Body of pancreas (tissue), 4 donors: ENCODE measurements around the gene C6orf47. TPM values are rescaled to one million over a fixed set of nuclear protein-coding genes. Genes with fewer than 3 reads are reported as not detected.

ENCODE experiments used
- ATAC-seq: fragments of 150-250 bp; one replicate; pipeline ENCODE4 v1.9.1; 2016
- DNase-seq, 4 donors: peaks; one replicate each; pipeline ENCODE4 v3.0.0-alpha.2; 2019
- H3K27ac ChIP-seq, 4 donors: fragments of 200-600 bp; sonication (generic); 1 replicate in 3 of 4; 2 replicates in 1 of 4; pipeline versions ENCODE4 v1.5.1 to v1.6.1; 2016 to 2019; ENCODE audit warnings: mild to moderate bottlenecking in 1 of 4, mixed read lengths in 1 of 4, moderate library complexity in 1 of 4
- H3K27me3 ChIP-seq, 2 donors: fragments of 200-600 bp; sonication (generic); one replicate each; pipeline ENCODE4 v1.6.0; 2016; ENCODE audit warnings: mild to moderate bottlenecking in 1 of 2
- H3K36me3 ChIP-seq, 2 donors: fragments of 200-600 bp; sonication (generic); replicated peaks in 1 of 2; 2 replicates each; pipeline ENCODE4 v1.5.1; 2016; ENCODE audit warnings: low read depth in 2 of 2; ENCODE audit not compliant: insufficient read depth in 1 of 2
- H3K4me1 ChIP-seq: fragments of 200-600 bp; sonication (generic); one replicate; pipeline ENCODE4 v1.6.0; 2016
- H3K4me3 ChIP-seq, 2 donors: fragments of 200-600 bp; sonication (generic); 1 replicate in 1 of 2; 2 replicates in 1 of 2; pipeline ENCODE4 v1.5.1; 2016 to 2019
- H3K9me3 ChIP-seq, 3 donors: fragments of 200-600 bp; sonication (generic); 1 replicate in 2 of 3; 2 replicates in 1 of 3; pipeline ENCODE4 v1.5.1; 2016
- POLR2A ChIP-seq, 3 donors: fragments of 450-650 bp; IDR thresholded peaks; one replicate each; pipeline ENCODE4 v1.6.1; 2016; ENCODE audit warnings: antibody characterized with exemption in 3 of 3, mild to moderate bottlenecking in 2 of 3
- WGBS, 2 donors: methylation state at CpG; one replicate each; pipeline ENCODE4 v1.1.5; 2017; 5-methylcytosine and 5-hydroxymethylcytosine counted together
- intact Hi-C: fragments of 100-400 bp; cut with DNase I; formaldehyde crosslinking; loops from one replicate; pipeline ENCODE4 v1.15.1; 2023
- total RNA-seq, 2 donors: library from RNA; depleted of rRNA; stranded (reverse); fragments of >200 nt; gene quantifications; one replicate each; pipeline ENCODE4 v1.1.0, GENCODE V29; 2016
- TF ChIP-seq, protein P1 (sequence below), 7 experiments: fragments of 450-650 bp in 4 of 7; fragments of 200-600 bp in 3 of 7; sonication (generic) in 3 of 7; IDR thresholded peaks; one replicate each; pipeline ENCODE4 v1.5.1; 2016 to 2019; ENCODE audit warnings: antibody characterized with exemption in 7 of 7

The C6orf47 gene
- total RNA-seq, 2 donors from 2014 or later: 15.8 to 22.1 TPM

DNA sequence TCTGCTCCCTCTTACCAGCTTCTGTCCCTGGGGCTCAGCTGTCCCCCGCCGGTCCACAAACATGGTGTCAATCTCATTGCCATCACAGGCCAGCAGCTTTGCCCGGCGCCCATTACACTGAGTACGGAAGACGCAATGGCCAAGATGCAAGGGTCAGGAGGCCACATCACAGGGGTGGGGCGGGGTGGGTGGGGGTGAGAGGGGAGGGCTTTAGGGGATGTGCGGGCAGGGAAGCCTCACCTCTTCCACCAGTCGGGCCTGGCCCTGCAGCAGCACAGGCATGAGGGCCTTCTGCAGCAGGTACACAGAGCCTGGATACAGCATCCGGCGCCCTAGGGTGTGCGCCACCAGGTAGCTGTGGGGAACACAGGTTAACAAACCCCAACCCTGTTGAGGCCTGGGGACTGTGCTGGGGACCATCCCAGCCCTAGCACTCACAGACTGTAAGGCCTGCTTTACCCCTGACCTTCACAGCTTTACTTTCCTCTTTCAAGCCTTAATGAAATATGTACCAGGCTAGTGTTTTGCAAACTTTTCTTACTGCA is 31.1 kb upstream of the C6orf47 start:
- H3K36me3 ChIP-seq: peaks cover 0 to 15% of the 10 kb centered on the region in 2 donors
- H3K27ac ChIP-seq: no peak overlapping the region
- H3K4me3 ChIP-seq: no peak overlapping the region
- intact Hi-C loops: no loop called here
- H3K27me3 ChIP-seq: no peaks in the 10 kb centered on the region
- 98 to 100% methylated on average over 6 to 12 of the region's 12 CpGs for WGBS, 2 donors
- H3K4me1 ChIP-seq: no peaks in the 10 kb centered on the region
- no peak for DNase-seq
- no peak for ATAC-seq
- TF ChIP-seq, protein P1, sequence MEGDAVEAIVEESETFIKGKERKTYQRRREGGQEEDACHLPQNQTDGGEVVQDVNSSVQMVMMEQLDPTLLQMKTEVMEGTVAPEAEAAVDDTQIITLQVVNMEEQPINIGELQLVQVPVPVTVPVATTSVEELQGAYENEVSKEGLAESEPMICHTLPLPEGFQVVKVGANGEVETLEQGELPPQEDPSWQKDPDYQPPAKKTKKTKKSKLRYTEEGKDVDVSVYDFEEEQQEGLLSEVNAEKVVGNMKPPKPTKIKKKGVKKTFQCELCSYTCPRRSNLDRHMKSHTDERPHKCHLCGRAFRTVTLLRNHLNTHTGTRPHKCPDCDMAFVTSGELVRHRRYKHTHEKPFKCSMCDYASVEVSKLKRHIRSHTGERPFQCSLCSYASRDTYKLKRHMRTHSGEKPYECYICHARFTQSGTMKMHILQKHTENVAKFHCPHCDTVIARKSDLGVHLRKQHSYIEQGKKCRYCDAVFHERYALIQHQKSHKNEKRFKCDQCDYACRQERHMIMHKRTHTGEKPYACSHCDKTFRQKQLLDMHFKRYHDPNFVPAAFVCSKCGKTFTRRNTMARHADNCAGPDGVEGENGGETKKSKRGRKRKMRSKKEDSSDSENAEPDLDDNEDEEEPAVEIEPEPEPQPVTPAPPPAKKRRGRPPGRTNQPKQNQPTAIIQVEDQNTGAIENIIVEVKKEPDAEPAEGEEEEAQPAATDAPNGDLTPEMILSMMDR (IDR thresholded peaks at IDR 0.05): no peak
- TF ChIP-seq POLR2A (IDR thresholded peaks at IDR 0.05): no peak
- no peaks in the 10 kb centered on the region for H3K9me3 ChIP-seq

DNA sequence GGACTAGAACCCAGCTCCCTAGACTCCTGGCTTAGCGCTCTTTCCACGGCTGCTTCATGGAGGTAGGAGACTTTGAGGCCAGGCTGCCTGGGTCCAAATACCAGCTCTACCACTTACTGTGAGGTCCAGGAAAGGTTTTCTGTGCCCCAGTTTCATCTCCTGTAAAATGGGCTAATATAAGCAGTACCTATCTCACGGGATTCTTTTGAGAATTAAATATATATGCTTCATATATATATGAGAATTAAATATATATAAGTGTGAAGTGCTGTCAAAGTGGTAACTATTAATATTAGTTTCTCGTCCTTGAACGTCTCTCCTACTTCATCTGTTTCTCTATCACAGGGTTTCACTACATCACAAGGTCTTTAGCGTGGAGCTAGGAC is 30.5 kb upstream of the C6orf47 start:
- Histone ChIP-seq H3K9me3 (no peaks in the 10 kb centered on the region), H3K27ac (no peak overlapping the region), H3K4me3 (no peak overlapping the region), H3K27me3 (no peaks in the 10 kb centered on the region), H3K4me1 (no peaks in the 10 kb centered on the region), H3K36me3 (peaks cover 0 to 15% of the 10 kb centered on the region in 2 donors)
- DNase-seq (no peak), ATAC-seq (no peak)
- WGBS, 2 donors: 86 to 90% methylated on average over 6 of the region's 6 CpGs
- TF ChIP-seq POLR2A (IDR thresholded peaks at IDR 0.05): no peak
- TF ChIP-seq, protein P1 (IDR thresholded peaks at IDR 0.05): no peak
- intact Hi-C loops: no loop called here

DNA sequence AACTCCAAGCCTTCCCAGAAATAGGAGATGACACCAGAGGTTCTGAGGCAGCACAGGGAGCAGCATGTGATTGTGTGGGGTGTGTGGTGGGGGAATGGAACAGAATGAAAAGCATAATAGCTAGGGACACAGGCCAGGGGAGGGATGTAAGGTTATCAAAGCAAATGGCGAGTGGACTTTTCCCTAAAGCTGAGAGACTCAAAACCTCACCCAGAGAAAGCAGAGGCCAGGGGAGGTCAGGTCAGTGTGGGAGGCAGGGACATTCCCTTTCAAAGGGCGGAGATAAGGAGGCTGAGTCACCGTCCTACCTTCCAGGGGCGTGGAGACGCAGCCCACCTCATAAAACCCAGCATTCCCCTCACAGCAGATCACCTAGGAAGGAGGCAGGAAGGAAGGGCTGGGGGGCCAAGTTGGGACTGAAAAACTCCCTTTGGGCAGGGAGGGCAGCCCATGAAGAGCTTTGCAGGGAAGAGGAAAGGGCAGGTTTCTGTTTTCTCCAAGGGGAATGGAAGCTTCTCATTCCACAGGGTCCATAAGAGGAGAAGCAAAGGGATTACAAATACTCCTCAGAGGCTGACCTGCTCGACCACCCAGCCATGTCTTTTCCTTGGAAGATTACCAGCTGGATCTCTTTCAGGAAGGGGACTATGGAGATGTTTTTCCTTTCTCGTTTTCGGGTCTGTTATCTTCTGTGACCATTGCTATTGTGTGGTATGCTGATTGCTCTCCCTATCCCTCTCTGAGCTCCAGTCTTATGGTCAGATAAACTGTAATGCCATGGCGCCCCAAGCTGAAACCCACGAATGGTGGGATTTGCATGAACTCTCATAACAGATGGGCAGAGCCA is 29.9 kb upstream of the C6orf47 start:
- ATAC-seq: no peak
- Histone ChIP-seq H3K27me3 (no peaks in the 10 kb centered on the region), H3K4me3 (no peak overlapping the region), H3K27ac (no peak overlapping the region), H3K36me3 (peaks cover 0 to 15% of the 10 kb centered on the region in 2 donors), H3K4me1 (no peaks in the 10 kb centered on the region), H3K9me3 (no peaks in the 10 kb centered on the region)
- no peak for DNase-seq
- 73 to 76% methylated on average over 10 of the region's 10 CpGs for WGBS, 2 donors
- intact Hi-C loops: no loop called here
- TF ChIP-seq, protein P1 (IDR thresholded peaks at IDR 0.05): no peak
- TF ChIP-seq POLR2A (IDR thresholded peaks at IDR 0.05): no peak

DNA sequence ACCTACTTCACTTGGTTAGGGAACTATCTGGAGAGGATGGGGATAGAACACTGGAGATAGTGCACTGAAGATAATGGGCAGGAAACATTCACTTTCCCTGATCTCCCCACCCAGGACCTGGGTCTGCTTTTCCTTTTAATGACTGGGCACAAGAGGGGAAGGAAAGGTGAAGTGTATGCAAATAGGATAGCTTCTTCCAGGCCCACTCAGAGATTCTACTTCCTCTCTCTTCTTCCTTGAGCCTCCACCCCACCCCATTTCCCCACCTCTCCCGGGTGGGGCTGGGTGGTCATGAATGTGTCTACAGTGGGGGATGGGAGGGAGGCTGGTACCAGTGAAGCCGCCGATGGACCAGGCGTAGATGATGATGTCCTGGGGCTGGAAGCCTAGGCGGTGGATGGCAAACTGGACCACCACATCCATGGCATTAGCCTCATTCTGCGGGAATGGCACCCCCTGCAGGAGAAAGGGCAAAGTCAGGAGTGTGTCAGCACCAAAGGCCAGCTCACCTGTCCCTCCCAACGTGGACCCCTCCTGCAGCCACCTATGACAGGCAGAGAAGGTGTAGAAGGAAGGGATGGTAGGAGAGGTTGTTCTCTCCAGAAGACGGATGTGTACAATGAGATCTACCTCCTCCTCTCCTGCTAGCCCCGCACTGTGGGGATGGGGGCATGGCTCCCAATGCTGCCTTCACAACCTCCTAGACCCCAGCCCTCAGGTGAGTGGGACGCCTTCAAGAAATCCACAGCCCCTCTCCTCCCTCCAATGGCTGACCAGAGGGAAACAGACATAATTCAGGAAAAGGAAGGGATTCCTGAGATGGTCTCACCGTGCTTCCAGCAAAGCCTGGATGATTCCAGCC is 28.9 kb upstream of the C6orf47 start:
- Histone ChIP-seq H3K36me3 (peaks cover 0 to 15% of the 10 kb centered on the region in 2 donors), H3K27ac (no peak overlapping the region), H3K4me1 (no peaks in the 10 kb centered on the region), H3K27me3 (no peaks in the 10 kb centered on the region), H3K4me3 (no peak overlapping the region), H3K9me3 (no peaks in the 10 kb centered on the region)
- ATAC-seq (no peak), DNase-seq (no peak)
- TF ChIP-seq, protein P1 (IDR thresholded peaks at IDR 0.05): peak in 1 of 7 experiments; percentile 21
- TF ChIP-seq POLR2A (IDR thresholded peaks at IDR 0.05): no peak
- intact Hi-C loops: no loop called here
- WGBS, 2 donors: 81 to 82% methylated on average over 10 to 11 of the region's 11 CpGs
